Loucy (cell line): Measurements from ENCODE around the gene AGR3.

Experiments used
- CTCF ChIP-seq: fragments of 200-600 bp; sonication (generic); conservative IDR thresholded peaks from 2 replicates; pipeline ENCODE4 v1.5.1; 2014; ENCODE audit warnings: mild to moderate bottlenecking, antibody characterized with exemption, low read length
- EZH2phosphoT487 ChIP-seq: fragments of 200-600 bp; IDR thresholded peaks from 2 replicates; pipeline ENCODE4 v1.6.1; 2018; ENCODE audit warnings: antibody characterized with exemption, mild to moderate bottlenecking, moderate library complexity, borderline replicate concordance

GRCh38 chr7:16908561-16908960 lies 26.8 kb upstream of the AGR3 start:
- TF ChIP-seq CTCF, result no peak
- no peak for TF ChIP-seq EZH2phosphoT487
